Choroid plexus epithelial cell (primary cell): ENCODE data around the gene NCKAP5.

Experiments
- DNase-seq: peaks from one replicate; pipeline ENCODE4 v3.0.0-alpha.2; 2010; ENCODE audit warnings: low read depth
- H3K4me3 ChIP-seq: 2 replicates; pipeline ENCODE4 v1.5.1; 2011; ENCODE audit warnings: low read depth, mild to moderate bottlenecking, control low read depth, low read length, moderate library complexity
- TF ChIP-seq, protein P1 (sequence below): conservative IDR thresholded peaks from 2 replicates; pipeline ENCODE4 v1.5.1; 2011; ENCODE audit warnings: low read depth, mild to moderate bottlenecking, control low read depth, inconsistent platforms, low read length, moderate library complexity

Gene NCKAP5

DNA sequence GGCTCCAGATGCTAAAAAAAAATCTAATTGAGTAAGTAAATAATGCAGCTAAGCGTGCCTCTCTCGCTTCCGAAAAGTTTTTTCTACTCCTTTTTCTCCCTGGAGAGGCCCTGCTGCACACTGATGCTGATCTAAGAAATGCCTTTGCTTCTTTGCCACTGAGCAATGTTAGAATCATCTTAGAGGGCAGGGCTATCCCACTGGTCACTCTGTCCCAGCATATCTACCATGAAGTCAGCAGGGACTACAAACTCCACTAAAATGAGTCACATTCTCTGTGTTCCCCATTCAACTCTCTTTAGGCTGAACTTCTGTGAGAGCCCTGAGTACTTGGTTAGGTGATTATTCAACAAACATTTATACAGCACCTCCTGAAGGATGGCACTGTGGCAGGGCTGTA, 770.7 kb downstream of the NCKAP5 start:
- TF ChIP-seq, protein P1, sequence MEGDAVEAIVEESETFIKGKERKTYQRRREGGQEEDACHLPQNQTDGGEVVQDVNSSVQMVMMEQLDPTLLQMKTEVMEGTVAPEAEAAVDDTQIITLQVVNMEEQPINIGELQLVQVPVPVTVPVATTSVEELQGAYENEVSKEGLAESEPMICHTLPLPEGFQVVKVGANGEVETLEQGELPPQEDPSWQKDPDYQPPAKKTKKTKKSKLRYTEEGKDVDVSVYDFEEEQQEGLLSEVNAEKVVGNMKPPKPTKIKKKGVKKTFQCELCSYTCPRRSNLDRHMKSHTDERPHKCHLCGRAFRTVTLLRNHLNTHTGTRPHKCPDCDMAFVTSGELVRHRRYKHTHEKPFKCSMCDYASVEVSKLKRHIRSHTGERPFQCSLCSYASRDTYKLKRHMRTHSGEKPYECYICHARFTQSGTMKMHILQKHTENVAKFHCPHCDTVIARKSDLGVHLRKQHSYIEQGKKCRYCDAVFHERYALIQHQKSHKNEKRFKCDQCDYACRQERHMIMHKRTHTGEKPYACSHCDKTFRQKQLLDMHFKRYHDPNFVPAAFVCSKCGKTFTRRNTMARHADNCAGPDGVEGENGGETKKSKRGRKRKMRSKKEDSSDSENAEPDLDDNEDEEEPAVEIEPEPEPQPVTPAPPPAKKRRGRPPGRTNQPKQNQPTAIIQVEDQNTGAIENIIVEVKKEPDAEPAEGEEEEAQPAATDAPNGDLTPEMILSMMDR: no peak
- DNase-seq: peak; percentile 15
- no peak overlapping the region for H3K4me3 ChIP-seq

DNA sequence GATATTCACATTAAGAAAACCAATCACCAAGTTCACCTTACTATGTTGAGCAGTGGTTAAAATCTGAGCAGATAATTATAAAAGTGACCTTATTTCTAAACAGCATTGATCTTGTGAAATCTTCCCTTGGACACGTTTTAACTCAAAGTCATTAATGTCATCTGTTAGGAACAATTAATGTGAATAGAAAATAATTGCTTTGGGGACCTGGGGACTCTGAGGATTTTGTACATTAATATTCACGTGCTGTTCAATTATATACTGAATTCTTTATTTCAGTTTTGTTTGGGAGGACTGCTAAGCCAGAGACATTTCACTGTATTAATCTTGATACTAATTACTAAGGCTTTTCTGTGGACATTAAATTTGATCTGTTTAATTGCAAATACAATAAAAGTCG, 771.2 kb downstream of the NCKAP5 start:
- no peak overlapping the region for H3K4me3 ChIP-seq
- TF ChIP-seq, protein P1: no peak
- no peak for DNase-seq

DNA sequence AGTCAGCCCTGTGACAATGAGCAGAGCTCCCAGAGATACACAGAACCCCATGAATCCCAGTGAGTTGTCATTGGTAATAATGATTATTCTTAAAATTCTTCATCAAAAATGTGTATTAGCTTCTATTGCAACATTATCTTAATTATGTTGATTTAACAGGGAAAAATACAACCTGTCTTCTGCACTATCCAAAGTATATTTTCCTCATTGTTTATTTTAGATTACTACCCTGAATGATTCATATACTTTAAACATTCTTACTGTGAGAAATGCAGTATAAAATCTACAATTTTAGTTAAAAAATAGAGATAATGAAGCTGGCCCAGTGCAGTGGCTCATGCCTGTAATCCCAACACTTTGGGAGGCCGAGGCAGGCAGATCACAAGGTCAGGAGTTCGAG, 773.0 kb downstream of the NCKAP5 start:
- no peak for DNase-seq
- no peak overlapping the region for H3K4me3 ChIP-seq
- TF ChIP-seq, protein P1: no peak

DNA sequence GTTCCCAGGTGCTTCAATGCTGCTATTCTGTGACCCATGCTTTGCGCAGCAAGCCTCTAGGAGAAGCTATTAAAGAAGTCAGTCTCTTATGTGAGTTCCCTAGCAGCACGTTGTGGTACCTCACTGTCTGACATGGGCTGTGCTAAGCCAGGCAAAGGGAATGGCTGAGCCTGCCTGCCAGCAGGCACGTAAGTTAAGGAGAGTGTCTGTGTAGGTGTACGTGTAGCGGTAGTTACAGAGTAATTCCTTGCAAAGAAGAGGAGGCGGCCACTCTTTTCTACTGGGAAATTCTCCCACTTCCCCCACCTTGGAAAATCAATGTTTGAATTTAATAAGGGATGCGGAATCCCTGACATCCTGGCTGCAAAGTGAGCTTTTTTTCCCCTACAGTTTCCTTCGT, 774.7 kb downstream of the NCKAP5 start:
- H3K4me3 ChIP-seq: no peak overlapping the region
- no peak for DNase-seq
- TF ChIP-seq, protein P1: no peak

DNA sequence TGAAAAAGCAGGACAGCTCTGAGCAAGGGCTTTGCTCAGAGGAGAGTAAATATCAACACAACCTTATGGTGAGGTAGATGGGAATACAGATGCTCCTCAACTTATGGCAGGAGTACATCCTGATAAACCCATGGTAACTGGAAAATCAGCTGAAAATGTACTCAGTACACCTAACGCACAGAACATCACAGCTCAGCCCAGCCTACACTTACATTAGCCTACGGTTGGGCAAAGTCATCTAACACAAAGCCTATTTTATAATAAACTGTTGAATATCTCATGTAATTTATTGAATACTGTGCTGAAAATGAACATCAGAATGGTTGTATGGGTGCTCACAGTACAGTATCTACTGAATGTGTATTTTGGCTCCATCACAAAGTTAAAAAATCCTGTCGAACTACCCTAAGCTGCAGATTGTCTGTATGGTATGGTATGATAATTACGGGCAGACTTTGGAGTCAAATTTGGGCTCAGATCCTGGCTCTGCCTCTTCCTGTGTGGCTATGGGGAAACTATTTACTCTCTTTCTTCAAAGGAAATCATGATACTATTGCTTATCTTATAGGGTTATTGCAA, 778.0 kb downstream of the NCKAP5 start:
- TF ChIP-seq, protein P1: no peak
- no peak overlapping the region for H3K4me3 ChIP-seq
- no peak for DNase-seq

DNA sequence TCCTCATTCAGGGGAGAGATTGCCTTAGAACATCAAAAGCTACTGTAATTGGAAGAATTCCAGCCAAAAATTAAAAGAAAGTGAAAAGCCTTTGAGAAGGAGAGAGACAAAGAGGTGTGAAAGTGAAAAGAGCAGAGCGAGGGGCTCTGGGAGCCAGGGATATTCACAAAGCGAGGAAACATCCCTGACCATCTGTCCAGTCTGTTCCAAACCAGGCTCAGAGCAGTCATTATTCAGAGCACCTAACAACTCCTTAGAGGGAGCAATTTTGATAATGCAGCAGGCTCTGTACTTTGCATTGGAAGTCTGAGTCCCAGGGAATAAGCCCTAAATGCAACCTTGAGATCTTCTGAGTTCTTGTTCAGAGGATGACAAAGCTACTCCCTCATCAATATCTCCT, 779.2 kb downstream of the NCKAP5 start:
- TF ChIP-seq, protein P1: no peak
- no peak overlapping the region for H3K4me3 ChIP-seq
- no peak for DNase-seq

DNA sequence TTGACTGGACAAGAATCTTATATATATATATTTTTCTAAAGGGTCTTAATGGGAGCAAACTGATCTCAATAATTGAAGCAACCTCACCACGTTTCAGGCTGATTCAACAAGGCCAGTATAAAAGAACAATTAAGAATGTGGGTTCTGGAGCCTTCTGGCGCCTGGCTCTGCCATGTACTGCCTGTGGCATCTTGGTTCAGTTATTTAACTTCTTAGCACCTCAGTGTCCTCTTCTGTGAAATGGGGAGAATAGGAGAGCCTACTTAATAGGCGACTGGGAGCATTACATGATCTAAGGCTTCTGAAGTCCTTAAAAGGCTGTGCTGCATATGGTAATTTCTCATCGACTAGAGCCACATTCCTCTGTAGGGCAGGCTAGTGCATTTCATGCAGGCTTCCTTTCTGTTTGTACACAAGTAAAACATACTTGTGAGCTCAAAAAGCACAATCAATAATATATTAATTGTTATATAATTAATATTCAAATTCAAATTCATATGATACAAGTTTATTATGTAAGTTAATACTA, 779.9 kb downstream of the NCKAP5 start:
- no peak for DNase-seq
- TF ChIP-seq, protein P1: no peak
- no peak overlapping the region for H3K4me3 ChIP-seq
